IMR-90 (cell line): Measurements from ENCODE around the gene CASQ1. TPM values are rescaled to one million over a fixed set of nuclear protein-coding genes. Genes with fewer than 3 reads are reported as not detected.

Experiments
- ATAC-seq: fragments of 200-7000 bp; cut with Tn5 transposase; 2 replicates; pipeline ENCODE4 v1.9.1; 2020; ENCODE audit warnings: low read depth, mild to moderate bottlenecking, moderate library complexity
- BruUV-seq: library from RNA; stranded (reverse); fragments of 400-500 nt; replicated peaks from 2 replicates; lab custom pipeline; 2021; lab: Mats Ljungman, UMichigan
- CTCF ChIA-PET: fragments of 300-600 bp; formaldehyde crosslinking; extraction: SDS; loops from one replicate; lab custom pipeline; 2021; ENCODE audit warnings: antibody characterized with exemption; lab: Yijun Ruan, JAX
- POLR2A ChIA-PET: fragments of 300-600 bp; sonication (Branson Sonifier 250); formaldehyde crosslinking; loops from one replicate; lab custom pipeline; 2022; ENCODE audit warnings: antibody characterized with exemption; ENCODE audit not compliant: unreplicated experiment; lab: Charles Lee
- DNase-seq: peaks from one replicate; pipeline ENCODE4 v3.0.0; 2013
- H2AFZ ChIP-seq: replicated peaks from 2 replicates; pipeline ENCODE3; 2013; ENCODE audit warnings: low read length, mild to moderate bottlenecking; ENCODE audit not compliant: poor library complexity
- H2AK5ac ChIP-seq: 2 replicates; pipeline ENCODE4 v1.6.1; 2013; ENCODE audit warnings: low read depth, low read length, inconsistent platforms
- H2AK9ac ChIP-seq: replicated peaks from 2 replicates; pipeline ENCODE3; 2013; ENCODE audit warnings: mild to moderate bottlenecking, low read depth, low read length, moderate library complexity; ENCODE audit not compliant: poor library complexity
- H2BK120ac ChIP-seq: 2 replicates; pipeline ENCODE4 v1.6.1; 2013; ENCODE audit warnings: low read depth, low read length, inconsistent platforms
- H2BK15ac ChIP-seq: 3 replicates; pipeline ENCODE4 v1.6.1; 2013; ENCODE audit warnings: low read depth, low read length, inconsistent platforms
- H2BK20ac ChIP-seq: 2 replicates; pipeline ENCODE4 v1.6.1; 2013; ENCODE audit warnings: low read depth, mild to moderate bottlenecking, inconsistent platforms, low read length, moderate library complexity
- H2BK5ac ChIP-seq: 2 replicates; pipeline ENCODE4 v1.6.1; 2013; ENCODE audit warnings: mild to moderate bottlenecking, low read depth, low read length, inconsistent platforms; ENCODE audit not compliant: poor library complexity, severe bottlenecking
- H3K14ac ChIP-seq: replicated peaks from 2 replicates; pipeline ENCODE4 v1.6.1; 2013; ENCODE audit warnings: low read depth, low read length, inconsistent platforms
- H3K18ac ChIP-seq: 2 replicates; pipeline ENCODE4 v1.6.1; 2013; ENCODE audit warnings: low read depth, low read length, control low read depth
- H3K23ac ChIP-seq: 2 replicates; pipeline ENCODE4 v1.6.1; 2013; ENCODE audit warnings: low read depth, low read length, inconsistent platforms
- H3K27ac ChIP-seq: 2 replicates; pipeline ENCODE4 v1.5.1; 2013; ENCODE audit warnings: mild to moderate bottlenecking, control low read depth, low read length; ENCODE audit not compliant: insufficient read depth
- H3K27me3 ChIP-seq: 2 replicates; pipeline ENCODE4 v1.6.1; 2013; ENCODE audit warnings: low read length; ENCODE audit not compliant: control insufficient read depth, insufficient read depth
- H3K36me3 ChIP-seq: 2 replicates; pipeline ENCODE4 v1.6.1; 2013; ENCODE audit warnings: low read length, mixed read lengths; ENCODE audit not compliant: control insufficient read depth, insufficient read depth
- H3K4ac ChIP-seq: 2 replicates; pipeline ENCODE4 v1.6.1; 2013; ENCODE audit warnings: low read depth, low read length, inconsistent platforms
- H3K4me1 ChIP-seq: 2 replicates; pipeline ENCODE4 v1.6.1; 2013; ENCODE audit warnings: low read length, mixed read lengths; ENCODE audit not compliant: control insufficient read depth, insufficient read depth
- H3K4me2 ChIP-seq: 2 replicates; pipeline ENCODE4 v1.6.1; 2013; ENCODE audit warnings: low read depth, mild to moderate bottlenecking, control low read depth, low read length, moderate library complexity
- H3K4me3 ChIP-seq: 2 replicates; pipeline ENCODE4 v1.5.1; 2013; ENCODE audit warnings: low read depth, mild to moderate bottlenecking, control low read depth, low read length, moderate library complexity; ENCODE audit not compliant: insufficient read depth
- H3K56ac ChIP-seq: 2 replicates; pipeline ENCODE4 v1.6.1; 2013; ENCODE audit warnings: low read length, inconsistent platforms; ENCODE audit not compliant: insufficient read depth; ENCODE audit errors: extremely low read depth
- H3K79me1 ChIP-seq, 2 experiments: 2 replicates each; pipeline ENCODE4 v1.6.1; 2013; ENCODE audit warnings: low read length in 2 of 2, inconsistent platforms in 1 of 2, low read depth in 1 of 2
- H3K9ac ChIP-seq: 2 replicates; pipeline ENCODE4 v1.6.1; 2013; ENCODE audit warnings: low read depth, low read length, control low read depth
- H3K9me1 ChIP-seq: 2 replicates; pipeline ENCODE4 v1.6.1; 2013; ENCODE audit warnings: low read length, inconsistent platforms; ENCODE audit not compliant: insufficient read depth
- H3K9me3 ChIP-seq: 2 replicates; pipeline ENCODE4 v1.6.1; 2013; ENCODE audit warnings: low read length; ENCODE audit not compliant: control insufficient read depth, insufficient read depth
- H4K20me1 ChIP-seq: 2 replicates; pipeline ENCODE4 v1.6.1; 2013; ENCODE audit warnings: low read length, inconsistent platforms; ENCODE audit not compliant: insufficient read depth
- H4K5ac ChIP-seq: 2 replicates; pipeline ENCODE4 v1.6.1; 2013; ENCODE audit warnings: mild to moderate bottlenecking, low read depth, low read length, control low read depth
- H4K8ac ChIP-seq, 2 experiments: 2 replicates each; pipeline ENCODE4 v1.6.1; 2013; ENCODE audit warnings: low read depth in 2 of 2, low read length in 2 of 2, control low read depth in 1 of 2, inconsistent platforms in 1 of 2
- H4K91ac ChIP-seq: 2 replicates; pipeline ENCODE4 v1.6.1; 2013; ENCODE audit warnings: low read depth, low read length, inconsistent platforms; ENCODE audit not compliant: insufficient read depth
- CEBPB ChIP-seq: IDR thresholded peaks from 2 replicates; pipeline ENCODE4 v1.6.1; 2012; ENCODE audit warnings: low read depth, low read length, improper control_type of control experiment
- CHD1 ChIP-seq: IDR thresholded peaks from 2 replicates; pipeline ENCODE4 v1.6.1; 2012; ENCODE audit warnings: low read depth, low read length, improper control_type of control experiment
- FOS ChIP-seq: fragments of 150-350 bp; IDR thresholded peaks from 2 replicates; pipeline ENCODE4 v1.6.1; 2016; ENCODE audit warnings: low read depth, low read length
- MAFK ChIP-seq: IDR thresholded peaks from 2 replicates; pipeline ENCODE4 v1.6.1; 2012; ENCODE audit warnings: low read depth, low read length, improper control_type of control experiment
- MAZ ChIP-seq: IDR thresholded peaks from 2 replicates; pipeline ENCODE4 v1.6.1; 2012; ENCODE audit warnings: low read depth, mild to moderate bottlenecking, low read length, improper control_type of control experiment, moderate library complexity, borderline replicate concordance
- MXI1 ChIP-seq: IDR thresholded peaks from 2 replicates; pipeline ENCODE4 v1.6.1; 2012; ENCODE audit warnings: low read depth, mild to moderate bottlenecking, low read length, moderate library complexity, borderline replicate concordance
- NFE2L2 ChIP-seq: fragments of 150-350 bp; IDR thresholded peaks from 2 replicates; pipeline ENCODE4 v1.6.1; 2016; ENCODE audit warnings: low read depth, mild to moderate bottlenecking, low read length
- POLR2A ChIP-seq: IDR thresholded peaks from 2 replicates; pipeline ENCODE4 v1.6.1; 2012; ENCODE audit warnings: mild to moderate bottlenecking, low read depth, low read length
- RAD21 ChIP-seq: IDR thresholded peaks from 2 replicates; pipeline ENCODE4 v1.6.1; 2012; ENCODE audit warnings: low read length, improper control_type of control experiment
- RCOR1 ChIP-seq: IDR thresholded peaks from 2 replicates; pipeline ENCODE4 v1.6.1; 2012; ENCODE audit warnings: mild to moderate bottlenecking, low read length, improper control_type of control experiment; ENCODE audit not compliant: insufficient replicate concordance
- RFX5 ChIP-seq: IDR thresholded peaks from 2 replicates; pipeline ENCODE4 v1.8.0; 2012; ENCODE audit warnings: low read depth, mild to moderate bottlenecking, low read length, moderate library complexity
- WGBS, 2 experiments: methylation state at CpG; one replicate each; pipeline versions ENCODE4 v1.1.5 to v1.1.7; 2013; ENCODE audit warnings: missing lambda C conversion rate in 2 of 2; ENCODE audit not compliant: insufficient read length in 1 of 2; ENCODE audit errors: extremely low coverage in 2 of 2; 5-methylcytosine and 5-hydroxymethylcytosine counted together
- dilution Hi-C: fragments of 300-500 bp; cut with HindIII; formaldehyde crosslinking; loops from one replicate; pipeline ENCODE4 v1.14.3; 2018; ENCODE audit warnings: low sequenced_read_pairs; ENCODE audit not compliant: unreplicated experiment
- in situ Hi-C: fragments of 300-500 bp; cut with MboI; formaldehyde crosslinking; loops from 3 replicates; pipeline ENCODE4 v1.14.3; 2019; ENCODE audit warnings: low sequenced_read_pairs, inconsistent platforms, mixed read lengths
- intact Hi-C: fragments of 100-400 bp; cut with micrococcal nuclease; formaldehyde crosslinking; loops from 2 replicates; pipeline ENCODE4 v1.10.0; 2022
- polyA plus RNA-seq, 3 experiments: library from polyadenylated mRNA; depleted of rRNA; stranded (reverse); fragments of >200 nt; gene quantifications; 2 replicates each; pipeline ENCODE4 v1.2.3, GENCODE V29; 2012; ENCODE audit warnings: low replicate concordance in 1 of 3
- total RNA-seq: library from RNA; depleted of rRNA; stranded (reverse); fragments of >200 nt; gene quantifications from 2 replicates; pipeline ENCODE4 v1.2.3, GENCODE V29; 2012

Gene CASQ1
- total and polyA plus RNA-seq, 2 of the 4 experiments (the other 2 are of a cell fraction): 0.18 to 0.21 TPM

GRCh38 chr1:160238408-160238807, 48.0 kb downstream of the CASQ1 start:
- ChIA-PET CTCF (interaction anchor here (1.2 to 1.6 kb wide), 2 partner anchors 13 to 153 kb away, joined by 3 to 6 read pairs; no protein-coding TSS in a partner anchor), POLR2A (no interaction called here)
- Histone ChIP-seq H4K8ac (no peak overlapping the region), H2AFZ (no peak overlapping the region), H3K79me1 (peaks cover 4 to 18% of the 10 kb centered on the region in 2 experiments; a peak in 3 of 4 replicates), H2AK9ac (no peak overlapping the region), H2BK5ac (no peak overlapping the region), H3K4ac (no peak overlapping the region), H3K9ac (no peak overlapping the region), H2BK120ac (no peak overlapping the region), H3K4me3 (no peak overlapping the region), H3K4me2 (no peak overlapping the region), H4K5ac (no peak overlapping the region), H3K9me1 (no peaks in the 10 kb centered on the region; the same call in 1 of the 2 replicates), H3K4me1 (no peaks in the 10 kb centered on the region), H2AK5ac (no peak overlapping the region), H3K56ac (no peak overlapping the region), H2BK20ac (no peak overlapping the region), H3K18ac (no peak overlapping the region), H3K27ac (no peak overlapping the region), H4K20me1 (no peaks in the 10 kb centered on the region), H3K14ac (no peak overlapping the region), H3K27me3 (no peaks in the 10 kb centered on the region), H4K91ac (no peak overlapping the region), H2BK15ac (no peak overlapping the region), H3K36me3 (peaks cover 41% of the 10 kb centered on the region), H3K23ac (no peak overlapping the region), H3K9me3 (no peaks in the 10 kb centered on the region)
- no peak for ATAC-seq
- in situ Hi-C loops (no loop called here), dilution Hi-C loops (no loop called here), intact Hi-C loops (loop anchor here (5.0 kb wide), 1 partner anchor 79 kb away; no protein-coding TSS in a partner anchor)
- TF ChIP-seq RFX5 (no peak), POLR2A (no peak), NFE2L2 (no peak), RAD21 (no peak), RCOR1 (no peak), FOS (no peak), MXI1 (no peak), CEBPB (no peak), MAZ (no peak), CHD1 (no peak), MAFK (no peak)
- BruUV-seq: no TSS peak
- DNase-seq: no peak
- WGBS, 2 experiments: 90% methylated on average over 2 of the region's 5 CpGs; no CpG with 5 or more reads in 1 of the 2 experiments
